Measurements from ENCODE around the gene ABLIM2. TPM values are rescaled to one million over a fixed set of nuclear protein-coding genes. Genes with fewer than 3 reads are reported as not detected.

ABLIM2 gene
- total RNA-seq, 2 experiments from 2014 or later: 0.13 TPM; not detected in 1

- H3K4me1 Mint-ChIP-seq: no peaks in the 10 kb centered on the region
- CTCF ChIA-PET: no interaction called here
Measured at GRCh38 chr4:8084712-8085490, 73.7 kb downstream of the ABLIM2 start.

DNA sequence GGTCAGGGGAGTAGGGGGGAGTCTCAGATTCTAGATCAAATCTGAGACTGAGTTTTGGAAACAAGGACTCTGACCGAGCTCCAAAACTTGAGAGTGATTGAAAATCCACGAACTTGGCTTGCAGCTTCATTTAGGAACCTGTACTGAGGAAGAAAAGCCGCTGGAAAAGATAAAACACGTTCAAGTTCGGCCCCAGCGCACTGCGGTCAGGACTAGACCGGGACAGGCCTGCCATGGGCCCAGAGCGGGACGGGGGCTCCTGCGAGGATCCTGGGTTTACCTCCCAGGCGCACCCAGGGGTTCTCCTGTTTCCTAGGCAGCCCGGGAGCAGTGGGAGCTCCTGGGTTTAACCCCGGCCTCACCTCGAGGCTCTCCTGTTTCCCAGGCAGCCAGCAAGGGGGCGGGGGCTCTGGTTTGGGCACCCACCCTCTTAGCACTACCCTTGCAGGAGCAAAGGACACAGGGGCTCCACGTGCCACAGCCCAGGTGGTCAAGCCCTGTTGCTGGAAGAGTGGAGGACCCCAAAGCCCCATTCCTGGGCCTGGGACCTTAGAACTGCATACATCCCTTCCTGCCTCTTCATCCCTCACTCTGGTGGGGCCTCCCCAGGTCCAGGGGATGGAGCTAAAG, 74.5 kb downstream of the ABLIM2 start:
- no peak for DNase-seq
- Mint-ChIP-seq H3K27me3 (no peaks in the 10 kb centered on the region), H3K4me1 (no peaks in the 10 kb centered on the region), H3K4me3 (no peak overlapping the region), H3K9me3 (no peaks in the 10 kb centered on the region), H3K27ac (no peak overlapping the region), H3K36me3 (ENCODE audit: low read depth) (no peaks in the 10 kb centered on the region)
- CTCF ChIA-PET: no interaction called here
- POLR2A ChIA-PET: no interaction called here

More at GRCh38 chr4:8084712-8085490, 73.7 kb downstream of the ABLIM2 start:
- no peaks in the 10 kb centered on the region for H3K27me3 Mint-ChIP-seq
- H3K27ac Mint-ChIP-seq: no peak overlapping the region
- no peak overlapping the region for H3K4me3 Mint-ChIP-seq
- DNase-seq: no peak
- POLR2A ChIA-PET: no interaction called here
- no peaks in the 10 kb centered on the region for H3K36me3 Mint-ChIP-seq (ENCODE audit: low read depth)
- no peaks in the 10 kb centered on the region for H3K9me3 Mint-ChIP-seq

DNA sequence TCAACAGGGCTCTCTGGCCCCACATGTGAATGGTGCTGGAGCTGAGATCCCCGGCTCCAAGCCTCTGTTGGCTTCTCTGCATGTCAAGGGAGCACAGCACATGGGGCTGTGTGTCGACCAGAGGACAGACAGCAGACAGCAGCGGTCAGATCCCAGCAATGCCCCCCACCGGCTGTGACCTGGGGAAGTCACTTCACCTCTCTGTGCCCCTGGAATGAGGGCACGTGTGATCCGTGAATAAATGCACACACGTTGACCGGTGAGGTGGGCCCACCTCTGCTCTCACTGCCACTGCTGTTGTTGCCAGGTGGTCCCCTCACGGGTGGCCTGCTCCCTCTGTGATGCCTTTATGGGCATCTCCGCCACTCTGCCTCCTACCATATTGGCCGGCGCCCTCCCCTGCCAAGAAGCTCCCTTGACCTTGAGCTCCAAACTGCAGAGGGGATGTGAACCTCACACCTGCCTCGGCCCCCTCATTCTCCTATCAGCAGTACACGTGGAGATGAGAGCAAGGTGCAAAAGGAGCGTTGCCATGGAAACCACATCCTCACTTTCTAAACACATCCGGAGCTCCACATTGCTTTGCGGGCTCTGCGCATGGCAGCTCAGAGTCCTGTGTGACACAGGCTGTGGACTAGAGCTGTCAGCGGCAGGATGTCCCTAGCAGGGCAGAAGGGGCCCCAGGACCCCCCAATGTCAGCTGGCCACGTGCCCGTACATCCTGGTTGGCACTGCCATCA, 75.4 kb downstream of the ABLIM2 start:
- ChIA-PET CTCF (no interaction called here), POLR2A (no interaction called here)
- no peaks in the 10 kb centered on the region for H3K27me3 Mint-ChIP-seq
- no peak overlapping the region for H3K27ac Mint-ChIP-seq
- DNase-seq: no peak
- H3K4me1 Mint-ChIP-seq: no peaks in the 10 kb centered on the region
- H3K4me3 Mint-ChIP-seq: no peak overlapping the region
- H3K9me3 Mint-ChIP-seq: no peaks in the 10 kb centered on the region
- no peaks in the 10 kb centered on the region for H3K36me3 Mint-ChIP-seq (ENCODE audit: low read depth)

- no peak for DNase-seq
- Mint-ChIP-seq H3K4me1 (no peaks in the 10 kb centered on the region), H3K27ac (no peak overlapping the region), H3K4me3 (no peak overlapping the region), H3K36me3 (ENCODE audit: low read depth) (no peaks in the 10 kb centered on the region), H3K27me3 (no peaks in the 10 kb centered on the region), H3K9me3 (no peaks in the 10 kb centered on the region)
- ChIA-PET POLR2A (no interaction called here), CTCF (no interaction called here)
Measured at GRCh38 chr4:8082517-8083055, 76.0 kb downstream of the ABLIM2 start.

DNA sequence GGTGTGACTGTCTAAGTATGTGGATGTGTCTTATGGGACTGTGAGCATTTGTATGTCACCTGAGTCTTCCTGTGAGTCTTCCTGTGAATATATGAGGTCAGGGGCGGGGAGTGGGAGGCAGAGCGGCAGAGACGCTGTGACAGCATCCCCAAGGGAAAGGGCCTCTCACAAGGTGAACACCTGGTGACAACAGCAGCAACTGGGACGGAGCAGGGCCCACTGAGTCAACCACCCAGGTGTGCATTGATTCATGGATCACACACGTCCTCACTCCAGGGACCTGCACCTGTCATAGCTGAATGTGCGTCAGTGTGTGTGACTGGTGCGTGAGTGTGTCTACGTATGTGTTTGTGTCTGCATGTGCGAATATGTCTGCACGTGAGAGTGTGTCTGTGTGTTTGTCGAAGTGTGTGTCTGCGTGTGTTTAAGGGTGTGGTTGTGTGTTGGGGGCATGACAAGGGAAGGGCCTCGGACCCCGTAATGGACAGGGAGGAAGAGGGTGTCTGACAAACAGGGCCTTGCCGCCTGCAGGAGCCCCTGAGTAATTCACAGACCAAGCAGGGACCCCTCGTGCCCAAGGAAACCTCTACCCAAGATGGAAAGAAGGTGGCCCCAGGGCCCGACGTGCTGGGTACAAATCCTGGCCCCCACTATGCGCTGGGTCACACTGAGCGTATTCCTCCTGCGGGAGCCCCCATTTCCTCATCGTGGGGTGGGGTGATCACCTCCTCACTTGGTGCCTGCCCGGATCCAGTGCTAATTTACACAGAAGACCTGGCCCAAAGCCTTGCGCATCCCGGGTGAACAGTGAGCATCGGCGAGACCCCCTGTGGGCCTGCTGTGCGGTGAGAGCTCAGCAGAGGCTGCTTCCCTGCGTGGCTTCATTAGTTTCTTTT, 76.7 kb downstream of the ABLIM2 start:
- ChIA-PET POLR2A (no interaction called here), CTCF (no interaction called here)
- H3K36me3 Mint-ChIP-seq (ENCODE audit: low read depth): no peaks in the 10 kb centered on the region
- H3K27me3 Mint-ChIP-seq: no peaks in the 10 kb centered on the region
- H3K4me1 Mint-ChIP-seq: no peaks in the 10 kb centered on the region
- no peaks in the 10 kb centered on the region for H3K9me3 Mint-ChIP-seq
- no peak overlapping the region for H3K4me3 Mint-ChIP-seq
- DNase-seq: no peak
- no peak overlapping the region for H3K27ac Mint-ChIP-seq

DNA sequence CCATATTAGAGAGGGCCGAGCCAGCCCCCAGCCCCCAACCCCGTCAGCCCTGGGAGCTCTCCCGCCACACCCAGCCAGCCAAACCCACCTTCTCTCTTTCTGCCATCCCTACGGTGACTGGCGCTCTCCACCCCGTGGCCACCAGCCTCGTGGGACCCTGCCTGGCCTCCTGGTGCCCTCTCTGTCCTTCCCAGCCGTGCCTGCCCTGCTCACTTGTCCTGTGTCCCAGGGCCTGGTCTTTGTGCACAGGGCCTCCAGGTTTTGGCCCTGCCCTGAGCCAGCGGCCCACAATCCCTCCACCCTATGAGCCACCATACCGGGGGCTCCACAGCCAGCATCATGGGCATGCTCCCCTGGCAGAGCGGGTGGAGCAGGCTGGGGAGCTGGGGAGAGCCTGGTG, 77.4 kb downstream of the ABLIM2 start:
- Mint-ChIP-seq H3K4me1 (no peaks in the 10 kb centered on the region), H3K27ac (no peak overlapping the region), H3K4me3 (no peak overlapping the region), H3K9me3 (no peaks in the 10 kb centered on the region), H3K36me3 (ENCODE audit: low read depth) (no peaks in the 10 kb centered on the region), H3K27me3 (no peaks in the 10 kb centered on the region)
- no peak for DNase-seq
- CTCF ChIA-PET: no interaction called here
- POLR2A ChIA-PET: no interaction called here

GRCh38 chr4:8080754-8081065, 77.9 kb downstream of the ABLIM2 start:
- H3K4me1 Mint-ChIP-seq: no peaks in the 10 kb centered on the region
- no peaks in the 10 kb centered on the region for H3K27me3 Mint-ChIP-seq
- H3K27ac Mint-ChIP-seq: no peak overlapping the region
- H3K36me3 Mint-ChIP-seq (ENCODE audit: low read depth): no peaks in the 10 kb centered on the region
- POLR2A ChIA-PET: no interaction called here
- no peaks in the 10 kb centered on the region for H3K9me3 Mint-ChIP-seq
- CTCF ChIA-PET: no interaction called here
- DNase-seq: no peak
- no peak overlapping the region for H3K4me3 Mint-ChIP-seq

GRCh38 chr4:8079916-8080753, 78.5 kb downstream of the ABLIM2 start:
- CTCF ChIA-PET: no interaction called here

GRCh38 chr4:8079031-8079885, 79.4 kb downstream of the ABLIM2 start:
- H3K4me3 Mint-ChIP-seq: no peak overlapping the region

More at GRCh38 chr4:8079916-8080753, 78.5 kb downstream of the ABLIM2 start:
- Mint-ChIP-seq H3K4me3 (no peak overlapping the region), H3K27me3 (no peaks in the 10 kb centered on the region), H3K36me3 (ENCODE audit: low read depth) (no peaks in the 10 kb centered on the region), H3K27ac (no peak overlapping the region), H3K4me1 (no peaks in the 10 kb centered on the region), H3K9me3 (no peaks in the 10 kb centered on the region)
- POLR2A ChIA-PET: no interaction called here
- no peak for DNase-seq

DNA sequence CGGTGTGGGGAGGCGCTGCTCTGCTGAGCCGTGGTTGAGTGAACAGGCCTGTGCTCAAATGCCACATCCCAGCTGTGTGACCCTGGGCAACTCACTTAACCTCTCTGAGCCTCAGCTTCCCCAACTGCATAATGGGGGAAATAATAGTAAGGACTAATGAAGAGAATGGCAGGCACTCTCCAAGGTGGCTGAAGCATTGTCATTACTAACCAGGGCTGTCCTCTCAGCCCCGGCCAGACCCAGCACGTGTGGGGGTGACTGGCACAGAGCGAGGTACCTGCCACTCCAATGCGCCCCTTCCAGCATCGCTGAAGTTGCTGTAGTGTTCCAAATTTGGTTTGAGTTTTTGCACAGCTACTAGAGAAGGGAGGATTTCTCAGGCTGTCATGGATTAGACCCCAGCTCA, 80.0 kb downstream of the ABLIM2 start:
- Mint-ChIP-seq H3K27me3 (no peaks in the 10 kb centered on the region), H3K36me3 (ENCODE audit: low read depth) (no peaks in the 10 kb centered on the region), H3K4me3 (no peak overlapping the region), H3K9me3 (no peaks in the 10 kb centered on the region), H3K27ac (no peak overlapping the region), H3K4me1 (no peaks in the 10 kb centered on the region)
- CTCF ChIA-PET: no interaction called here
- POLR2A ChIA-PET: no interaction called here
- no peak for DNase-seq

More at GRCh38 chr4:8079031-8079885, 79.4 kb downstream of the ABLIM2 start:
- Mint-ChIP-seq H3K9me3 (no peaks in the 10 kb centered on the region), H3K4me1 (no peaks in the 10 kb centered on the region), H3K27ac (no peak overlapping the region), H3K27me3 (no peaks in the 10 kb centered on the region), H3K36me3 (ENCODE audit: low read depth) (no peaks in the 10 kb centered on the region)
- ChIA-PET POLR2A (no interaction called here), CTCF (no interaction called here)
- no peak for DNase-seq

DNA sequence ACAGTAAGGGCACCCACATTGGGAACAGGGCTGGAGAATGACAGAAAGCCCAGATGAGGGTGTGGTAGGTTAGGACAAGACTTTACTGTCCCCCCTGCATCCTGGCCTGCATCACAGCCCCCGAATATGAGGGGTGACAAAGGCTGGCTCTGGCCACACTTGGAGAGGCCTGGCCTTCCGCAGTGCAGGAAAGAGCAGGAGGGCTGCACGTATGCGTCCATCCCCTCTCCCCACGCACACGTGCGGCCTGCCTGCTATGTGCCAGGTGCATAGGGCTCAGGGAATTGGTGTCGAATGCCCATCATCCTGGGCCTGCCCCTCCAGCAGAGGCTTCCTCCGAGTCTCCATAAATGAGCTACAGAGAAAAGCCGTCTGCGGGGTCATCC, 80.5 kb downstream of the ABLIM2 start:
- Mint-ChIP-seq H3K27me3 (no peaks in the 10 kb centered on the region), H3K9me3 (no peaks in the 10 kb centered on the region), H3K4me1 (no peaks in the 10 kb centered on the region), H3K4me3 (no peak overlapping the region), H3K36me3 (ENCODE audit: low read depth) (no peaks in the 10 kb centered on the region), H3K27ac (no peak overlapping the region)
- CTCF ChIA-PET: no interaction called here
- no peak for DNase-seq
- POLR2A ChIA-PET: no interaction called here

All from activated CD4-positive, alpha-beta memory T cell treated with anti-CD3 and anti-CD28 coated beads, Interleukin-2, amount 10 ng/mL, durations not matched to agents 7 days and 5 days (primary cell).